ENCODE data around the gene MTHFS. TPM values are rescaled to one million over a fixed set of nuclear protein-coding genes. Genes with fewer than 3 reads are reported as not detected.

MTHFS gene
- total and polyA plus RNA-seq, 4 donors, result 26.2 to 156 (median 86.8) TPM

- H3K27me3 ChIP-seq (ENCODE audit: control insufficient read depth in 3 of 3, insufficient read depth in 3 of 3, low read length in 2 of 3), result no peaks in the 10 kb centered on the region
- DNase-seq (no peak), ATAC-seq (ENCODE audit: insufficient read depth, low FRiP score) (no peak)
- H3K9me3 ChIP-seq (ENCODE audit: control insufficient read depth in 4 of 4, insufficient read depth in 3 of 4, low read length in 3 of 4), result peaks cover 0 to 4% (median 0%) of the 10 kb centered on the region in 4 donors
- H3K36me3 ChIP-seq (ENCODE audit: control insufficient read depth in 4 of 4, insufficient read depth in 4 of 4, low read length in 4 of 4), result no peaks in the 10 kb centered on the region
- H3K4me1 ChIP-seq (ENCODE audit: control insufficient read depth in 5 of 5, insufficient read depth in 5 of 5, low read length in 5 of 5), result peaks cover 0 to 2% (median 0%) of the 10 kb centered on the region in 5 donors
- TF ChIP-seq CTCF (IDR thresholded peaks at IDR 0.05; ENCODE audit: control extremely low read depth, extremely low read depth), result no peak
- no peak overlapping the region for H3K4me3 ChIP-seq
- no peak overlapping the region for H3K9ac ChIP-seq (ENCODE audit: insufficient read depth in 1 of 2, low read length in 2 of 2)
- H3K27ac ChIP-seq (ENCODE audit: low read depth in 1 of 2, low read length in 1 of 2), result no peak overlapping the region
These were observed 76.6 kb downstream of the MTHFS start for GRCh38 chr15:79820176-79820575.

GRCh38 chr15:79816571-79816970, 80.2 kb downstream of the MTHFS start:
- no peak overlapping the region for H3K27ac ChIP-seq (ENCODE audit: low read depth in 1 of 2, low read length in 1 of 2)

GRCh38 chr15:79815468-79815867, 81.3 kb downstream of the MTHFS start:
- peaks cover 0 to 7% (median 0%) of the 10 kb centered on the region in 5 donors for H3K4me1 ChIP-seq (ENCODE audit: control insufficient read depth in 5 of 5, insufficient read depth in 5 of 5, low read length in 5 of 5)
- no peak overlapping the region for H3K9ac ChIP-seq (ENCODE audit: insufficient read depth in 1 of 2, low read length in 2 of 2)
- H3K9me3 ChIP-seq (ENCODE audit: control insufficient read depth in 4 of 4, insufficient read depth in 3 of 4, low read length in 3 of 4), result peaks cover 0 to 6% (median 0%) of the 10 kb centered on the region in 4 donors
- H3K27ac ChIP-seq (ENCODE audit: low read depth in 1 of 2, low read length in 1 of 2), result no peak overlapping the region
- WGBS, 2 donors, result 87 to 92% methylated on average over 5 of the region's 5 CpGs
- ATAC-seq (ENCODE audit: insufficient read depth, low FRiP score) (no peak), DNase-seq (no peak)
- no peaks in the 10 kb centered on the region for H3K27me3 ChIP-seq (ENCODE audit: control insufficient read depth in 3 of 3, insufficient read depth in 3 of 3, low read length in 2 of 3)
- H3K4me3 ChIP-seq, result no peak overlapping the region
- TF ChIP-seq CTCF (IDR thresholded peaks at IDR 0.05; ENCODE audit: control extremely low read depth, extremely low read depth), result no peak
- no peaks in the 10 kb centered on the region for H3K36me3 ChIP-seq (ENCODE audit: control insufficient read depth in 4 of 4, insufficient read depth in 4 of 4, low read length in 4 of 4)

More at GRCh38 chr15:79816571-79816970, 80.2 kb downstream of the MTHFS start:
- ATAC-seq (ENCODE audit: insufficient read depth, low FRiP score) (no peak), DNase-seq (no peak)
- no peak overlapping the region for H3K9ac ChIP-seq (ENCODE audit: insufficient read depth in 1 of 2, low read length in 2 of 2)
- H3K9me3 ChIP-seq (ENCODE audit: control insufficient read depth in 4 of 4, insufficient read depth in 3 of 4, low read length in 3 of 4), result peaks cover 0 to 8% (median 0%) of the 10 kb centered on the region in 4 donors
- no peak for TF ChIP-seq CTCF (IDR thresholded peaks at IDR 0.05; ENCODE audit: control extremely low read depth, extremely low read depth)
- H3K4me1 ChIP-seq (ENCODE audit: control insufficient read depth in 5 of 5, insufficient read depth in 5 of 5, low read length in 5 of 5), result peaks cover 0 to 7% (median 0%) of the 10 kb centered on the region in 5 donors
- H3K27me3 ChIP-seq (ENCODE audit: control insufficient read depth in 3 of 3, insufficient read depth in 3 of 3, low read length in 2 of 3), result no peaks in the 10 kb centered on the region
- WGBS, 2 donors, result 27 to 59% methylated on average over 6 of the region's 6 CpGs
- no peak overlapping the region for H3K4me3 ChIP-seq
- H3K36me3 ChIP-seq (ENCODE audit: control insufficient read depth in 4 of 4, insufficient read depth in 4 of 4, low read length in 4 of 4), result no peaks in the 10 kb centered on the region

- 61 to 68% methylated on average over 3 of the region's 3 CpGs for WGBS, 2 donors
These were observed 84.3 kb downstream of the MTHFS start for GRCh38 chr15:79812541-79812940.

More at GRCh38 chr15:79812541-79812940, 84.3 kb downstream of the MTHFS start:
- TF ChIP-seq CTCF (IDR thresholded peaks at IDR 0.05; ENCODE audit: control extremely low read depth, extremely low read depth), result no peak
- peaks cover 0 to 7% (median 0%) of the 10 kb centered on the region in 5 donors for H3K4me1 ChIP-seq (ENCODE audit: control insufficient read depth in 5 of 5, insufficient read depth in 5 of 5, low read length in 5 of 5)
- H3K9ac ChIP-seq (ENCODE audit: insufficient read depth in 1 of 2, low read length in 2 of 2), result no peak overlapping the region
- no peak for DNase-seq
- H3K27ac ChIP-seq (ENCODE audit: low read depth in 1 of 2, low read length in 1 of 2), result no peak overlapping the region
- peaks cover 0 to 4% (median 0%) of the 10 kb centered on the region in 4 donors for H3K9me3 ChIP-seq (ENCODE audit: control insufficient read depth in 4 of 4, insufficient read depth in 3 of 4, low read length in 3 of 4)
- no peaks in the 10 kb centered on the region for H3K27me3 ChIP-seq (ENCODE audit: control insufficient read depth in 3 of 3, insufficient read depth in 3 of 3, low read length in 2 of 3)
- no peaks in the 10 kb centered on the region for H3K36me3 ChIP-seq (ENCODE audit: control insufficient read depth in 4 of 4, insufficient read depth in 4 of 4, low read length in 4 of 4)
- H3K4me3 ChIP-seq, result no peak overlapping the region
- ATAC-seq (ENCODE audit: insufficient read depth, low FRiP score), result no peak

All from lung (tissue), 12 donors.